Activated CD4-positive, alpha-beta T cell treated with anti-CD3 and anti-CD28 coated beads for 48 hours (primary cell): Measurements from ENCODE around the gene ABCB8.

ENCODE experiments used
- DNase-seq: peaks from one replicate; pipeline ENCODE4 v3.0.0-alpha.2; 2020

ABCB8 gene

DNA sequence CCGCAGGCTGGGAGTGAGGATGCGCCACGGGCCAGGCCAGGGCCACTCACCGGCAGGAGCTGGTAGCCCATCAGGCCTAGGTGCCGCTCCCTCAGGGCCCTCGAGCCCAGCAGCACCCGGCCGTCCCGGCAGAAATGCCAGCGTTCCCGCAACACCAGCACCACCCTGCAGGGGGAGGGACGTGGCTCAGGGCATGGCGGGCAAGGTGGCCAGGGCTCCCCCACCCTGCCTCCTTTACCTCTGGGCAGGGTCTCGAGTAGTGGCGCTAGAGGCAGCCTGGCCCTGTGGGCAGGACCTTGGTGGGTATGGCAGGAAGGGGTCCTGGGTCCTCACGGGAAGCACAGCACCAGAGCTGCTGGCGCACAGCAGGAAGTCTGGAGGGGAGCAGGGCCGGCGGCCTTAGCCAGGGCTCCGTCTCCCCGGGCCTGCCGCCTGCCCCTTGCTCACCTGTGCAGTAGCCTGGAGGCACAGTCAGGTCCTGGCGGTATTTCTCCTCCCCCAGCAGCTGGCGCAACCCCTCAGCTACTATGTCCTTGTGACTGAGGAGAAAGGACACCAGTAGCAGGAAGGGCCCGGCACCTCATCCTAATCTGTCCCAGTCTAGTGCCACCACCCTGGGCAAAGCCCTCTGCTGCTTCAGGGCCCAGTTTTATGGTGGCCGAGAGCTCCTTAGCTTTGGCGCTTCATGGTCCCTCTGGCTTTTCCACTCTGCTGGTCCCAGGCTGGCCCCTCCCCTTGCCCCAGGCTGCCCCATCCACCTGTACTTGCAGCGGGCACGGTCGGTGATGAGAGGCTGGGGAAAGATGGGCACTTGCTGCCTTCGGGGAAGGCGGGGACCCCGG is 48.8 kb downstream of the ABCB8 start:
- peak; percentile 52 for DNase-seq

DNA sequence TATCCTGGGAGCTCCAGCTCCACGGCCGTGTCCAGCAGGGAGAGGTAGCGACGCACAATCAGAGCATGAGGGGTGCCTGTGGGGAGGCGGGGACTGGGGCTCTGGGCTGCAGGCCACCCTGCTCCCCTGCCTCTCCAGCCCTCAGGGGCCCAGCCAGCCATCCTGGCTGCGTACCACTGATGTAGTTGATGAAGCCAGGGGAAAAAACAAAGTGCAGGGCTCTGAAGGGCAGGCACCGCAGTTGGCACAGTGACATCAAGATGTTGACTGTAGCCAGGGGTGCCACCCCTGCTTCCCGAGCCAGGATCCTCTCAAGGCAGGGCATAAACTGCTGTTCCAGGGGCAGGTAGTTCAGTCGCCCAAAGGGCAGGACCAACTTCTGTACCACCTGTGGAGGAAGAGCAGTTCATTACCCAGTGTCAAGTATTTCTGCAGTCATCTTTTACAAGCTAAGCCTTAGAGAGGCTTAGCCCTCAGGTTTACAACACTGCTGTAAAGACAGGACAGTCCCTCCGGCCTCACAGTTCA is 49.5 kb downstream of the ABCB8 start:
- DNase-seq, result no peak

DNA sequence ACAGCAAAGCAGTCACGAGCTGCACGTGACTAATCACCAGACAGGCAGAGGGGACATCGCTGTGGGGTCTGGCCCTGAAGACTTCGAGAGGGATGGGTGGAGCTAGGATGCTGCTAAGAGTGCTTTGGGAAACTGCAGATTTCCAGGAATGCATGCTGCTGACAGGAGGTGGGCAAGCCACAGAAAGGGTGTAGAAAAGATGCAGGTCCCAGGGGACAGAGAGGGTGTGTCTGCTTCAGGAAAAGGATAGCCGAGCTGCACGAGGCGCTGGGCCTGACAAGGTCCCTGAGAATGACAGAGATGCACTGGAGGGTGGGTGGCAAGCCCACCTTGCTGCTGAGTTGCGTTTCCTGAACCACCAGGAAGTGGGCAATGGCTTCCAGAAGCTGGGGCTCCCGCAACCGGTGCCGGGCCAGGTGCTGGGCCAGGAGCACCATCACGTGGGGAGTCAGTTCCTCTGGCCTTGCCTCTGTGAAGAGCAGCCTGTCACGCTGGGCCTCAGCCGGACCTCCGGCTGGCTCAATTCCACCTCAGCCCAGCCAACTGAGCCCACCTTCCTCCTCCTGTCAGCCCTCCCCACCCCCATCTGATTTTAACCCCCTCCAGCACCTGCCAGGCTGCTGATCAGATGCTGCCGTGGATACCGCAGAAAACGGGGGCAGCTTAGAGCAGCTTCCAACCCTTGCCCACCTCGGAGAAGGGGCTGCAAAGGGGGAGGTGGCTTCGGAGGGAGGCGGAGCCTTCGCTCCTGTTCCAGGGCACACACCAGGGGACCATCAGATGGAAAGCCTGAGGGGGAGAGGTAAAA is 50.2 kb downstream of the ABCB8 start:
- DNase-seq, result no peak

DNA sequence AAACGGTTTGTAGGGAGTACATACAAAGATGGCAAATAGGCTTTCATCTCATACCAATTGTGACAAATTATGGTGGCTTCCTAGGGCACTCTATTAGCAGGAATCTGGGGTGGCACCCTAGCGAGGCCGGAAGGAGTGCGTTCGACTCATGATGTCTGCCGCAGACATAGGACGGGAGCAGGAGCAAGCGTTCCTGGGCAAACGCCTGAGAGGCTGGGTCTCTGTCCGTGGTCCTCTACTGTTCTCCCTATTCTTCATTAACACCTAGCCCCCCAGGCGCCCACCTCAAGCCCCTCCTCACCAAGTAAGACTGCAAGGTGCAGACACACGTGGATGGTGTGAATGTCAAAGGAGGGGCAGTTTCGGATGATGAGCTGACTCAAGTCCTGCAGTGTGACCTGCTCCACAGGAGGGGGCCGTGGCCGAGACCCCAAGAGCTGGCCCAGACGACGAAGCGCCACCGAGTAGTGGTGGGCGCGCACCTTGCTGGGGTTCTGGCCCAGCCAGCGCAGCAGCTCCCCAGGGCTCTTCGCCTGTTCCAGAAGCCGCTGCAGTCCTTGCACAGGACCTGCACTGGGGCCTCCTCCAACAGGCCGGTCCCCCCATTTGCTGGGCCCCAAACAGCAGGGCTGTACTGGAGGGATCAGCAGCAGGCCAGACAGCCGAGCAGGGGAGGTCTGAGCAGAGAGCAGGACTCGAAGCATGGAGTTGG is 51.1 kb downstream of the ABCB8 start:
- no peak for DNase-seq

DNA sequence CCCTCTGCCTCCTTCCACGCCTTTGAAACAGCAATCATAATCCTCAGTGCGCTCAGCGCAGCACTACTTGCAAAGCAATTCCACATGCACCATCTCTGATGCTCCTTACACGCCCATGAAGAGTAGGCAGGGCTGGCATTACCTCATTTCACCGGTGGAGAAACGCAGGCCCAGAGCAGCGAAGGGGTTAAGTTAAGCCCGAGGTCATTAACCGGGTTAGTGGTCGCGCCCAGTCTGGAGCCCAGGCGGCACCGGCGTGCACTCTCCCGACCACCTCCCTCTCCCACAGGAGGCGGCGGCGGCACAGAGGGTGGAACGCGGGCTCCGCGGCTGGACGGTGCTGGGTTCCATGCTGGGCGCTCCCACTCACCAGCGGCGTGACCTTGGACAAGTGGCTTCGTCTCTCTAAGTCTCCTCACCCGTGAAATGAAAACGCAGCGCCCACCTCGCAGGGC is 51.8 kb downstream of the ABCB8 start:
- DNase-seq, result peak; percentile 40

DNA sequence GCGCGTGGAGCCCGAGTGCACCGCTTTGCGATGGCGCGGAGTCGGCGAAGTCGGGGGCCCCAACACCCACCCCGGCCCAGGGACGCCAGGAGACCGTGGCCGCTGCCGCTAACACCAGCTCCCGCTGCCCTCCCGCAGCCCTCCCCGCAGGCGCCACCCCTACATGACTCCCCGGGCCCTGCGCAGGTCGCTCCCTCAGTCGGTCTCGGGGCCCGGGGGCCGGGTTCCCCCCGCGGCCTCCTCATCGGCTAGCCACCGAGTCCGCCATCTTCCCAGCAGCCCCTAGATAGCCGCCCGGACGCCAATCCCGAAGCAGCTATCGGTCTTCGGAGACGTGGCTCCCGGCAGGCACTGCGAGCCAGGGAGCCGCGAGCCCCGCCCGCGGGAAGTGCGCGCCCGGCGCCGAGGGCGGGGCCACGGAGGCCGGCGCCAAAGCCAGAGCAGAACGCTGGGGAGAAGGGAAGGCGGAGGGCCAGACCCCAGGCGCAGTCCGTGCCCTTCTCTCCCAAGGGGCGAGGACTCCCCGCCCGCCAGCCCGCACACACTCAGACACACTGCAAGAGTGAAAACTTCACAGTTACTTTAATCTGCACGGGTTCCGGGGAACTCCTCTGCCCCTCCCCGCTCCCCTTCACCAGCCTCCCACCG is 52.4 kb downstream of the ABCB8 start, which contains the start of gene FASTK:
FASTK (minus strand) TSS at position 288 of the 648 bp plus-strand sequence; CDS start at position 245, 43 bp downstream.
- DNase-seq, result peak; percentile 92

DNA sequence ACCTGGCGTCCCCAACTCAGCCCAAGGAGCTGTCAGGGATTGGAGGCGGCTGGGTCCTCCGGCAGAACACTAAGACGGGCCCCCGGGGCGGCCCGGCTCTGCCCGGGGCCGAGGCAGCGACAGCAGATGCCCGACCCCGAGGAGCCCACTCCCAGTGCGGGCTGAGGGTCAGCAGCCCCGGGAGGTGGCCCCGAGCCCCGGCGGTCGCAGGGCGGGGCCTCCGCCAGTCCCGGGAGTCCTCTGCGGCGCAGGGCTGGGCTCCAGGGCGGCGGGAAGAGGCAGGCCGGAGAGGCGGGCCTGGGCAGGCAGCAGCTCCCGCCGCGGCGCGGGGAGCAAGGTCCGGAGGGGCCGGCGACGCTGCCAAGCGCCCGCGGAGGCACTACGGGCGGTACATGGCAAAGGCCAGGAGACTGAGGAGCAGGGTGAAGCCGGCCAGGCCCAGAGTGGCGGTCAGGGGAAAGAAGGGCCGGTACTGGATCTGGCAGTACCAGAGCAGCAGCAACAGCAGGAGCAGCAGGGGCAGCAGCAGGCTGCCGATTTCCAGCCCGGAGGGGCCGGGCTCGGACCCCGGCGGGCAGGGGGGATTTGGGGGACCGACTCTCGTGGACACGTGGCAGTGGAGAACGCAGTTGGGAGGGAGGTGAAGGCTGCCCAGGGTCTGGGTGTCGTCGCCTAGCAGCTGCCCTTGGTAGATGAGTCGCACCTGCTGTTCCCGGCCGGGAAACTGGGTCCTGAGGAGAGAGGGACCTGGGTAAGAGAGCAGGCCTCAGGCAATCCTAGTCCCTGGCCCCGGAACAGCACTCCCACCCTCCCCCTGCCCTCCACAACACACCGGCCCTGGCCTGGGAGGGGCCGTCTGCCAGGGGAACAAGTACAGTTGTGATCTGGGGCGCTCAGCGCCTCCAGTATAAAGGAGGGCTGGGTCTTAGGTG is 53.2 kb downstream of the ABCB8 start:
- no peak for DNase-seq

DNA sequence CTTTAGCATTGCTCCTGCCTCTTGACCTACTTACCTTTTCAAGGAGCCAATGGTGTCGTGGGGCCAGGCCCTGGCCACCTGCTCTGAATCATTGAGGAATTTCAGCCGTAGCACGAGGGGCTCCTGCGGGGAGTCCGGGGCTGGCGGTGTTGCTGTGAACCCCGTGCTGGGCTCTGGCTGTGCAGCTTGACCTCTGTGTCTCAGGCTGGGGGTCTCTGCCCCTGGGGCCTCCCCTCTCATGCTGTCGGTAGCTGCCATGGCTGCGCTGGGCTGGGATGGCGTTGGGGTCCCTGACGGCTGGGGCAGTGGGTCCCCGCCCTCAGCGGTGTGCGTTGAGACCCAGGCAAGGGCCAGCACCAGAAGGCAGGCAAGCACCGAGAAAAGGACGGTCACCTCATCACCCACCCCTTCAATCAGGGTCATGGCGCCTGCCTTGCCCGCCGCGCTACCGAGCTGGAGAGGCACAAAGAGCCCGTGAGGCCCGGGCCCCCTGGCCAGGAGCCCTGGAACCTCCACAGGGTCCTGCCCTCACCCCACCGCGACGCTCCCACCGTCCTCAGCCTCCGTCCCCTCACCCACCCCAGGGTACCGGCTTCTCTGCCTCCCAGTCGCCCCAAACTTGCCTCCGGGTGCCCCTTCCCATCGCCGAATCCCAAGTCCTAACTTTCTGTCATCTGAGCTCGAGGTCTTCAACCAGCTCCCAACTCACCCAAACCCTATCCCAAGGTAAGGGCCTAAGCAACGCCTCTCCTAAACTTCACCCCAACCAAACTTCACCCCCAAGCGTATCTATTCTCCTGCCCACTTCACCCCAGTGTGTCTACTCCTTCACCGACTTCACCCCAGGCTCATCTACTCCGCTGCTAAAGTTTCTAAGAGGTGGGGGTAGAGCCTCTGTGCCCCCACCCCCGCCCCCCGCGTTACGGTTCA is 54.2 kb downstream of the ABCB8 start:
- DNase-seq, result no peak

DNA sequence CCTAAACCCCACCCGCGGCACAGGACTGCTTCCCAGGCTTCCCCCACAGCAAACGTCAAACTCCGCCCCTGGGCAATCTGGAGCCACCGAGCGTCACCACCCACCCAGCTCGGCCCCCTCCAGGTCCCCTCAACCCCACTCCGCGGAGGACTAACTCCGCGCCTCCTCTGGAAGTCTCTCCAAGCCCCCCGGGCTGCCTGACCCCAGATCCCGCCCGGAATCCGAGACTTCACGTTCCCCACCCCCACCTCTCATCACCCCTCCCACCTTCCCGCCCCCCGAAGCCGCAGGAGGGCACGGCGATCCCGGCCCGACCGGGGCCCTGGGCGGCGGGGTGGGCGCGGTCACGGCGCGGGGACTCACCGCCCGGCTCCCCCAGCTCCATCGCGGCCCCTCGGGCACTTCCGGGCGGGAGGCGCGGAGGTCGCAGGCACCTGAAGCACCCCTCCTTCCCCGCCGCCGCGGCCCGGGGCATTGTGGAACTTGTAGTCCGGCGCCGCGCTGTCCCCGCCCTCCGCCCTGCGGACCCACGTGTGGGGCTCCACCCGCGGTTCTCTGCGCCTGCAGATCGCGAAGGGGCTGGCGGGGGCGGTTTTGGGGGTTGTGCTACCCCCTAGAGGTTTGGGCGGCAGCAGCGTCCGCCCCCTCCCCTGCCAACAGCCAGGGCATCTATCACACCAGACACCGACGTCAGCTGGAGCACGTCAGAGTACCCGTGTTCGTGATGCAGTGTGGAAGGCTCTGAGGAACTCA is 55.0 kb downstream of the ABCB8 start, which contains the start of gene TMUB1:
TMUB1 (minus strand) TSS at position 423 of the 753 bp plus-strand sequence. CDS start 930 bp downstream, outside the sequence.
- DNase-seq, result peak; percentile 88

DNA sequence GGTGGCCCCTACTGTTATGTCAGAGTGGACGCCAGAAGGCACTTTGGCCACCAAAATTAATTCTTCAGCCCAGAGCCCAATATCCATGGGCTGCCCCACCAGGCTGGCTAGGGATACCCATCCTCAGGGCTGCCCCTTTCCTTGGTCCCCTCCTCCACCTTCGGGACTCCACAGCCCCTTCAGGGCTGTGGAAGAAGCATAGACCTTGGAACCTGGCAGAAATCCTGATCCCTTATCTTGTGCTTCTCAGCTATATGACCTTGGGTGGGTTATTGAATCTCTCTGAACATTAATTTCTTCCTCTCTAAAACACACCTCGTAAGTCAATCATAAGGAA is 55.5 kb downstream of the ABCB8 start:
- DNase-seq, result no peak

DNA sequence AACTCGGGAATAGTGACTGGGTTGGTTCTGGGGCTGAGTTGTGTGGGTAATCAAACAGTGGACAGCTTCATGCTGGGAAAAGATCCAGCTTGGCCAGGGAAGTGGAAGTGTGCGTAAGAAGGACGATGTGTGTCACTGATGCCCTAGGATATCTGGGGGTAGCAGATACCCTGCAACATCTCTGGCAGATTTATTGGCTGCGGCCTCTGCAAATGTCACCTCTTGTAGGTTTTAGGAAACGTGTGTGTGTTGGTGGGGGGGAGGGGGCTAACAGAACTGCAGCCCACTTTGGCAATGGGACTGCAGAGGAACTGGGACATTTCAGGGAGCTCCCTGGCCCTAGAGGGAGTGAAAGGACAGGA is 57.1 kb downstream of the ABCB8 start:
- no peak for DNase-seq

DNA sequence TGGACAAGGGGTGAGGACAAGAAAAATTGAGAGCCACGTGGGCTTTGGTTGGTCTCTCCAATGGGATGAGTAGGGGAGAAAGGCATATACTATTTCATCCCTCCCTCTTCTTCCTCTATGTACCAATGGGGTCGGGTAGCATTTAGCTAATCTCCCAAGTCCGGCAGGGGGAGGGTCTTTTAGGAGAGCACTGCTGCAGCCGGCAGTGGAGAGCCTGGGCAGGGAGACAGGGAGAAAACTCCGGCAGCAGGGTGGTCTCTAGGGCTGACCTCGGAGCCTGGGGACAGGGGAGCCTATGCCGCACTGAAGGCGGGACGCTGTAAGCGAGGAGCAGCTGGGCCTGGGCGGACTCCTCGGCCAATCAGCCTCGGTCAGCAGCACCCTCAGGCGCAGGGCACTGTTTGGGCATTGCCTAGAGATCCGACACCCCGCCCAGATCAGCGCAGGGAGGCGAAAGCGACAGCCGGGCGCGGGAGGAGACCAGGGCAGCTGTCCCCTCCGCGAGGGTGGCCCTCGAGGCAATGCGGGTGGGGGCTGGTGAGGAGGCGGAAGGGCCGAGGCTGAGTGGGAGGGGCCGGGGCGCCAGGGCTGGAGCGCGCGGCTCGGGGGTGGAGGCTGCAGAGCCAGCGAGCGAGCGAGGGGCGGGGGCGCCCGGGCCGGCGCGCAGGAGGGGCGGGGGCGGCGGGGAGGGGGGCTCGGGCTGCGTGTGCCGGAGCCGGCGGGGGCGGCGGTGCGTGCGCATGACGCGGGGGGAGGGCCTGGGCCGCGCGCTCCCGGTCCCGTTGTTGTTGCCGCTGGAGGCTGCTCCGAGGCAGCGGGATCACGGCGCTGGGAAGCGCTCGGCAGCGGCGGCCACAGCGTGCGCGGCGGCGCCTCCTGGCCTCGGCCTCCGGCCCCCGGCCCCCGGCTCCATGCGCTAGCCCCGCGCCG is 57.7 kb downstream of the ABCB8 start, which contains the start of gene AGAP3:
AGAP3 (plus strand) TSS at position 785 of the 930 bp plus-strand sequence. CDS start 267 bp downstream, outside the sequence.
- DNase-seq, result peak; percentile 62

DNA sequence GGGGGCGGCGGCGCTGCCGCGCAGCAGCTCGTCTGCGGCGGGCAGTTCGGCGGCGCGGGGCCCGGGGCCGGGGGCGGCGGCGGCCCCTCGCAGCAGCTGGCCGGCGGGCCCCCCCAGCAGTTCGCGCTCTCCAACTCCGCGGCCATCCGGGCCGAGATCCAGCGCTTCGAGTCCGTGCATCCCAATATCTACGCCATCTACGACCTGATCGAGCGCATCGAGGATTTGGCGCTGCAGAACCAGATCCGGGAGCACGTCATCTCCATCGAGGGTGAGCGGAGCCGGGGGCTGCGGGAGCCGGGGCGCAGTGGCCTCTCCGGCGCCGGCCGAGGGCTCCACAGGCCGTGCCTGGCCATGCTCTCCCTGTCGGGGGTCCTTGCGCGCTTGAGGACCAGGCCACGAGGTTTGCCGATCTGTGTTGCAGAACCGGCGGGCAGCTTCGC is 58.6 kb downstream of the ABCB8 start:
- DNase-seq, result peak; percentile 54

DNA sequence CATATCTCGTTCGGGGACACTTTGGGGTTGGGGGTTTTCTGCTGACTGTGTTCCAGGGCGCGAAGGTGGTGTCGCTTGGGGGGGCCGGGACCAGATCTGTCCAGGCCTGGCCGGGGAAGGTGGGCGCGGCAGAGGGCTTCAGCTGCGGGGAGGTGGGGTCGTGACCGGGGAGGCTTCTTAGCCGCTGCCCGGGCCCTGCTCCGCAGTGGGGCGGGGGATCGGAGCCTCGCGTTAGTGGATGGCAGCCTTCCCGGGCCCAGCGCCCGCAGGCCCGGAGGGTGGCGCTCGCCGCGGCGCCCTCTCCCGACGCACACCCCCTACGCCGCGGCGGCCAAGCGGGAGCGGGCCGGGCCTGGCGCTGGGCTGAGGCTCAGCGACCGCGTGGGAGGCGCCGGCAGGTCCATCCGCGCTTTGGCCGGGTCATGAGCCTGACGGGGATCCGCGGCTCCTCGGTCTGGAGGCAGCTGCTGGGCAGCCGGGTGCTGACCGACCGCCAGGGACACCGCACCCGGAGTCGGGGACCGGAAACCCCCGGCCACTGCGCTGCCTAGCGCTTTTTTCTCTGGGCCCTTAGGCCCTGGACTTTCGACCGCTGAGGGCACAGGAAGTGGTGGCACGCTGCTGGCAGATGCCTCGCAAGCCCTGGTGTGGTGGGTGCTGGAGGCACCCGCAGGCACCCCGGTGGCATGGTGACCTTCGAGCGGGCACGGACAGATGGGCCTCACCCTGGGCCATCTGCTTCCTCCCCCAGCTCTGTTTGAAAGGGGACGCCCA is 59.2 kb downstream of the ABCB8 start:
- peak; percentile 51 for DNase-seq

DNA sequence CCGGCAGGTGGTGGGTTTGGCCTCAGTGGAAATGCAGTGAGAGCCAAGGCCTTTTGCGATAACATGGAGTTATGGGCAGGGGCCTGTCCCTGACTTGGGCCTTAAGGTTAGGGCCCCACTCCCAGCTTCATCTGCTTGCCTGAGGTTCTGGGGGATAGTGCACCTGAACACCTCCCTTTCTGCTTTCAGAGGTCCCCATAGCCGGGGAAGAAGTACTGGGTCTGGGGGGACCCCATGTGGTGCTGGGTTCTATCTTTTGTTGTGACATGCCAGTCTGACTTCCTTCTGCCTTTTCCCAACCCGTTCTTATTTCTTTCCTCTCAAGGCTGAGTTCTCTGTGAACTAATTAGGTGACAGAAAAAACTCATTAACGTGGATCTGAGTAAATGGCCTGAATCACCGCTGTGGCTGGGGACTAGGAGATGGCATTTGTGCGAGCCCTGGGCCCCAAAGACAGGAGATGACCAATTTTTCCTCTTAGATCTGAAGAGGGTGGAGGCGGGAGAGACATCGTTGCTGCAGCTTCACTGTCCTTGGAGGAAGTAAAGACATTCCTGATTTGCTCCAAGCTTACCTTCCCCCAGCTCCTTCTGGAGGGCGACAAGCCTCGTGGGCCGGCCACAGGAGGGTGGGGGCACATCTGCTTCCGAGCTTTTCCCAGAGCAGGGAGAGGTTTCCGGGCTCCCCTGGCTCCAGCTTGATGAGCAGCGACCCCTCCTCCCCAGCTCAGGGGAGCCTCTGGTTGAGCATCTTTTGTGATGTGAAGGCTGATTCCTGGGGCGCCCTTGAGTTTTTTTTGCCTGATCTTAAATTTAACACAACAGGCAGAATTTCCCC is 60.0 kb downstream of the ABCB8 start:
- DNase-seq, result no peak
